Naive B cell (primary cell): ENCODE data around the gene MAGI2. TPM values are rescaled to one million over a fixed set of nuclear protein-coding genes. Genes with fewer than 3 reads are reported as not detected.

Source experiments
- ATAC-seq, 2 donors: fragments of 150-1000 bp; cut with Tn5 transposase; 2 replicates each; pipeline ENCODE4 v1.10.0; 2021; ENCODE audit warnings: low read depth in 2 of 2, mild to moderate bottlenecking in 2 of 2, moderate library complexity in 2 of 2
- DNase-seq: peaks from one replicate; pipeline ENCODE4 v3.0.0; 2022
- H3K27ac Mint-ChIP-seq, 6 donors: one replicate each; pipeline ENCODE4 v1.8.0; 2020 to 2022; ENCODE audit warnings: mild to moderate bottlenecking in 6 of 6, mixed read lengths in 6 of 6, moderate library complexity in 5 of 6, inconsistent platforms in 2 of 6
- H3K27me3 Mint-ChIP-seq, 3 donors: one replicate each; pipeline ENCODE4 v1.8.0; 2021 to 2022; ENCODE audit warnings: mixed read lengths in 3 of 3, mild to moderate bottlenecking in 1 of 3
- H3K36me3 Mint-ChIP-seq, 2 donors: one replicate each; pipeline ENCODE4 v1.8.0; 2020 to 2022; ENCODE audit warnings: mixed read lengths in 2 of 2, inconsistent platforms in 1 of 2, mild to moderate bottlenecking in 1 of 2
- H3K4me1 Mint-ChIP-seq, 3 donors: one replicate each; pipeline ENCODE4 v1.8.0; 2020 to 2022; ENCODE audit warnings: mixed read lengths in 3 of 3, inconsistent platforms in 1 of 3, mild to moderate bottlenecking in 1 of 3, moderate library complexity in 1 of 3
- H3K4me3 Mint-ChIP-seq, 8 donors: one replicate each; pipeline ENCODE4 v1.8.0; 2020 to 2022; ENCODE audit warnings: mild to moderate bottlenecking in 8 of 8, mixed read lengths in 8 of 8, moderate library complexity in 8 of 8, inconsistent platforms in 2 of 8
- H3K9me3 Mint-ChIP-seq, 7 donors: one replicate each; pipeline ENCODE4 v1.8.0; 2020 to 2022; ENCODE audit warnings: mixed read lengths in 7 of 7, mild to moderate bottlenecking in 5 of 7, inconsistent platforms in 2 of 7, moderate library complexity in 1 of 7
- polyA plus RNA-seq, 6 donors: library from polyadenylated mRNA; unstranded; fragments of 300-500 nt; fragmentation: Illumina TruSeq; gene quantifications; one replicate each; pipeline ENCODE4 v1.2.3, GENCODE V29; 2021; ENCODE audit warnings: low read depth in 6 of 6

The MAGI2 gene
- polyA plus RNA-seq, 6 donors from 2014 or later = 0.04 to 0.06 (median 0.04) TPM; not detected in 3

DNA sequence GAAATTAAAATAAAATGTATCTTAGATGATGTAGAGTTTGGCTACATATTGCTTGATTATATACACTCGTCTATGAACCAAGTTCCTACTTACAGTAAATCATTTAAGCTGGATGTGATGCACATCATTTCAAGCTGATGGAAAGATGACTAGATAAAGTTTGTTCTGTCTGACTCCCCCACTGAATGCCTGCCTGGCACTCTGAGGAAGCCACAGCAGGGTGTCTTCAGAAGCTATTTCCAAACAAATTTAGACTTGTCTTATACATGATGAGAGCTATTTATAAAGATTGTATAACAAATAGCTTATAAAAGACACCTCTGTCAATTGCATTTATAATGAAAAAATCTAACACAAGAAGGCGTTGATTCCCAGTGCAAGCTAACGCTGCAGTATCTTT, 741.4 kb downstream of the MAGI2 start:
- H3K4me3 Mint-ChIP-seq = no peak overlapping the region
- no peaks in the 10 kb centered on the region for H3K4me1 Mint-ChIP-seq
- ATAC-seq (no peak), DNase-seq (no peak)
- H3K9me3 Mint-ChIP-seq = peaks cover 0 to 3% (median 0%) of the 10 kb centered on the region in 7 donors
- H3K36me3 Mint-ChIP-seq = no peaks in the 10 kb centered on the region
- H3K27me3 Mint-ChIP-seq = no peaks in the 10 kb centered on the region
- no peak overlapping the region for H3K27ac Mint-ChIP-seq

DNA sequence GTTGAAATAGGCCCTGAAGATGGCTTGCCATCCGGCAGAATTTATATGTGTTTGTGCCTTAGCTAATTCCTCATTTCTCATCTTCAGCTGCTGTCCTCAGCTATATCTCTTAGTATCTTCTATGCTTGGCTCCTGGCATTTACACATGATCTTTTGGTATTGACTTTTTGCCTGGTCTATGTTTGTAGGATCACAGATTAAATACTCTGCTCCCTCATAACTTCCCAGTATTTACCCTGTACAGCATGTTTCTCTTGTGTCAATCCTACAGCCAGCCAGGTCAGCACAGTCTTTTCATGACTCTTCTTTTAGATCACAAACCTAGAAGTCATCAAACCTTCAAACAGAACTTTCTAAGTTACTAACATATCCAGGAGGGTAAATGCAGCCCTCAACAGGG, 743.8 kb downstream of the MAGI2 start:
- Mint-ChIP-seq H3K4me3 (no peak overlapping the region), H3K4me1 (no peaks in the 10 kb centered on the region), H3K27me3 (no peaks in the 10 kb centered on the region), H3K9me3 (peaks cover 0 to 6% (median 0%) of the 10 kb centered on the region in 7 donors), H3K27ac (no peak overlapping the region), H3K36me3 (no peaks in the 10 kb centered on the region)
- no peak for DNase-seq
- ATAC-seq = no peak

DNA sequence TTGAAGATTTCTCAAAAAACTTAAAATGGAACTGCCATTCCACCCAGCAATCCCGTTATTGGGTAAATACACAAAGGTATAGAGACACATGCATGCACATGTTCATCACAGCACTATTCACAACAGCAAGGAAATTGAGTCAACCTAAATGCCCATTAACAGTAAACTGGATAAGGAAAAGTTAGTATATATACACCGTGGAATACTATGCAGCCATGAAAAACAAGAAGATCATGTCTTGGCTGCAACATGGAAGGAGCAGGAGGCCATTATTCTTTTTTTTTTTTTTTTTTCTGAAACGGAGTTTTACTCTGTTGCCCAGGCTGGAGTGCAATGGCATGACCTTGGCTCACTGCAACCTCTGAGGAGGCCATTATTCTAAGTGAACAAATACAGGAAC, 749.0 kb downstream of the MAGI2 start:
- H3K4me3 Mint-ChIP-seq = no peak overlapping the region
- no peak overlapping the region for H3K27ac Mint-ChIP-seq
- H3K36me3 Mint-ChIP-seq = no peaks in the 10 kb centered on the region
- peaks cover 0 to 12% (median 0%) of the 10 kb centered on the region in 7 donors for H3K9me3 Mint-ChIP-seq
- ATAC-seq (no peak), DNase-seq (no peak)
- H3K4me1 Mint-ChIP-seq = no peaks in the 10 kb centered on the region
- H3K27me3 Mint-ChIP-seq = no peaks in the 10 kb centered on the region

DNA sequence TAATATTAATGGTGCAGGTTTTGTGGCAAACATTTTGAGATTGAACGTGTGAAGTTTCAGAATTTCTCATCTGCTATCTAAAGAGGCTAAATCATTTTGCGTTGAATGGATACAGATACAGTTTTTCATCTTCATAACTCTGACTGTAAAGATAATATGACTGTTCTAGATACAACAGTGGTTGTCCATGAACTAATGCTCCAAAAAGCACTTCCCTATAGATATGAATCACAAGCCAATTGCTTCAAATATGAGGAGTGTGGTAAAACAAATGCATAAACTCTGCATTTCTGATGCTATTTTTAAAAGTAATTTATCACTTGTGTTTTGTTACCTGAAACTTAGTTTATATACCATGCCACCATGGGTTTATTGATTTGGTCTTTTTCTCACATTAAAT, 750.1 kb downstream of the MAGI2 start:
- Mint-ChIP-seq H3K27me3 (no peaks in the 10 kb centered on the region), H3K9me3 (peaks cover 0 to 12% (median 0%) of the 10 kb centered on the region in 7 donors), H3K27ac (no peak overlapping the region), H3K4me1 (no peaks in the 10 kb centered on the region), H3K36me3 (no peaks in the 10 kb centered on the region), H3K4me3 (no peak overlapping the region)
- no peak for DNase-seq
- ATAC-seq = no peak

DNA sequence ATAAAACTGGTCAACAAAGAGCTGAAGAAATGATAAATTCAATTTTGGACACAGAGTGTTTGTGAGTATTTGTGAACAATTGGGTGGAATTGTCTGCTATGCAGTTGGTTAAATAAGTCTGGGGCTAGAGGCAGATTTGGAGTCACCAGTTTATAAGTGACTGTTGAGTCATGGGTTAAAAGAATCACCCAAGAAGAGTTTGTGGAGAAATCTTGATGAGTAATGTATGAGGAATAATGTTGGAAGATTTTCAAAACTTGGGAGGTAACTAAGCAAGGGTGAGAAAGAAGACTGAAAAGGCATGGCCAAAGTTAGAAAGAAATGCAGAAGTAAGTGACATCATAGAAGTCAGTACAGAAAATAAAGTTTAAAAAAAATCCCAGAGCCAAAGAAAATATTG, 750.7 kb downstream of the MAGI2 start:
- Mint-ChIP-seq H3K36me3 (no peaks in the 10 kb centered on the region), H3K27me3 (no peaks in the 10 kb centered on the region), H3K4me1 (no peaks in the 10 kb centered on the region), H3K4me3 (no peak overlapping the region), H3K27ac (no peak overlapping the region), H3K9me3 (peaks cover 0 to 12% (median 0%) of the 10 kb centered on the region in 7 donors)
- ATAC-seq (no peak), DNase-seq (no peak)

DNA sequence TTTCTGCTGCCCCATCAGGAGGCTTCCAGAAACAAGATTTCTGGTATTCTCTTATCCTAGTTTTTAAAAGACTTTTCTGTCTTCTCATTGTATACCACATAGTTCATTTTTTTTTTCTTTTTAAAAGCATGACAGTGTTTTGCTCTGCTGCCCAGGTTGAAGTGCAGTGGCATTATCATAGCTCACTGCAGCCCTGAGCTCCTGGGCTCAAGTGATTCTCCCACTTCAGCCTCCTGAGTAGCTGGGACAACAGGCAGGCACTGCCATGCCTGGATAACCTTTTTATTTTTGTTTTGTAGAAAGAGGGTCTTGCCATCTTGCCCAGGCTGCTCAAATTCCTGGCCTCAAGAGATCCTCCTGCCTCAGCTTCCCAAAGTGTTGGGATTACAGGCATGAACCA, 757.6 kb downstream of the MAGI2 start:
- no peak for ATAC-seq
- Mint-ChIP-seq H3K27ac (no peak overlapping the region), H3K4me3 (no peak overlapping the region), H3K36me3 (no peaks in the 10 kb centered on the region), H3K27me3 (peaks cover 0 to 3% (median 0%) of the 10 kb centered on the region in 3 donors), H3K9me3 (peaks cover 0 to 4% (median 0%) of the 10 kb centered on the region in 7 donors), H3K4me1 (peaks cover 0 to 11% (median 0%) of the 10 kb centered on the region in 3 donors)
- DNase-seq = no peak

DNA sequence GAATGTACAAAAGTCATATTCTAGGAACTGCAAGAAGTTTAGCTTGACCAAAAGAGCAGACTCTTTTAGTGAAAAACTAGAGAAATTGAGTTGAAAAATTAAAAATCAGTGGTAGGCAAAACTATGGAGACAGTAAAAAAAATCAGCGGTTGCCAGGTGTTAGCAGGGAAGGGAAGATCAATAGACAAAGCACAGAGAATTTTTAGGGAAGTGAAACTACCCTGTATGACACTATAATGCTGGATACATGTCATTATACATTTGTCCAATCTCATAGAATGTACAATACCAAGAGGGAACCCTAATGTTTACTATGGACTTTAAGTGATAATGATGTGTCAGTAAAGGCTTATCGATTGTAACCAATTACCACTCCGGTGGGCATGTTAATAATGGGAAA, 761.9 kb downstream of the MAGI2 start:
- H3K4me3 Mint-ChIP-seq = no peak overlapping the region
- peaks cover 0 to 2% (median 0%) of the 10 kb centered on the region in 7 donors for H3K9me3 Mint-ChIP-seq
- peaks cover 0 to 3% (median 0%) of the 10 kb centered on the region in 3 donors for H3K27me3 Mint-ChIP-seq

DNA sequence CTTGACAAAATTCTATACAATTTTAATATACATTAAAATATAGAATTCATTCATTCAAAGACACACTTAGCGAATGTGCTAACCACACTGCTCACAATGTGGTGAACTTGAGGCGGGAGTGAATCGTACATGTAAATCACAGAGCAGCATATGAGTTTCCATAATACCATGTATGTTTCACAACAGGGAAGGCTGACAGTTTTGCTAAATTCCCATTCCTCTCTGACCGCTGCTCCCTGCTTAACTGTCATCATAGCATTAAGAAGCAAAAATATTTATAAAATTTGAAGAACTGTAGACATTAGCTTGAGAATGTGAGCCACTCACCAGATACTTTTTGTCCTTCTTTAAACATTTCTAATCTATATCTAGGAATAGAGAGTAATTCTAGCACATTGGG, 763.3 kb downstream of the MAGI2 start:
- peaks cover 0 to 3% (median 0%) of the 10 kb centered on the region in 3 donors for H3K27me3 Mint-ChIP-seq
- H3K4me3 Mint-ChIP-seq = no peak overlapping the region
- H3K9me3 Mint-ChIP-seq = peaks cover 0 to 3% (median 0%) of the 10 kb centered on the region in 7 donors
- H3K36me3 Mint-ChIP-seq = no peaks in the 10 kb centered on the region
- H3K27ac Mint-ChIP-seq = no peak overlapping the region
- DNase-seq (no peak), ATAC-seq (no peak)
- peaks cover 0 to 12% (median 0%) of the 10 kb centered on the region in 3 donors for H3K4me1 Mint-ChIP-seq

More for the DNA sequence above, 761.9 kb downstream of the MAGI2 start:
- peak overlapping the region in 1 of 6 donors; percentile 93 for H3K27ac Mint-ChIP-seq
- H3K36me3 Mint-ChIP-seq = no peaks in the 10 kb centered on the region
- peaks cover 0 to 12% (median 0%) of the 10 kb centered on the region in 3 donors for H3K4me1 Mint-ChIP-seq
- ATAC-seq (peak; percentile 32 to 34), DNase-seq (no peak)

DNA sequence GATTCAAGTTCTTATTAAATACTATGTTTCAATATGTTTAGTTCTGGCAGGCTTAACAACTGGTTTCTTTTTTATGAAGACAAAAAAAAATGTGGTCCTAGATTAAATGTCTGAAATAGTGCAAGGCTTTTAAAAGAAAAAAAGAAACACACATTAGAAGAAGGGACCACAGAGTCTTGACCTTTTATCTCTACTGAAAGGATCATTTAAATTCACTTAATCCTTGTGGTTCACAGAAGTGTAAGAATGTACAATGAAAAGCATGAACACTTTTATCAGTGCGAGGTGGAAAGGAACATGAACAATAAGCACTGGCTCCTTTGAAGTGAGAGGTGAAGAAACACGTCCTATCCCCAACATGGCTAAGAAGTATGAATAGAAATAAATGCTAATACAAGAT, 765.1 kb downstream of the MAGI2 start:
- Mint-ChIP-seq H3K27ac (no peak overlapping the region), H3K4me1 (peaks cover 0 to 12% (median 0%) of the 10 kb centered on the region in 3 donors), H3K4me3 (no peak overlapping the region), H3K36me3 (no peaks in the 10 kb centered on the region), H3K9me3 (peaks cover 0 to 3% (median 0%) of the 10 kb centered on the region in 7 donors), H3K27me3 (peaks cover 0 to 3% (median 0%) of the 10 kb centered on the region in 3 donors)
- ATAC-seq (no peak), DNase-seq (no peak)

DNA sequence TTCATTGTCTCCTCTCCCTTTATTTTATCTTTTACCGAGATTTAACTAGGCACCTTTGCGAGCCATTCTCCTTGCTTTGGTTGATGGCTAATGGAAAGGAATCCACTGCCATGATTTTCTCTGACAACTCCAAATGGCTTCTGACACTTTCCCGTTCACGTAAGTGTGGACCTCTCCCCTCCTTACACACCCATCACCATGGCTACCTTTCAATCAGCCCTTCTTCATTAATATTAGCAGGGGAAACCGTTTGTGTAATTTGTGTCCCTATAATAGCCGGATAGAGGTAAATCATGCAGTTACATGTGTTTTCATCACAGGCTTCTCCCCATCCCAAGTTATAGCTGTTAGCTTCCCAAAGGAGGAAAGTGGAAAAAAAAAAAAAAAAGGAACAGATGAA, 767.3 kb downstream of the MAGI2 start:
- Mint-ChIP-seq H3K27me3 (peaks cover 0 to 3% (median 0%) of the 10 kb centered on the region in 3 donors), H3K4me1 (peaks cover 0 to 5% (median 0%) of the 10 kb centered on the region in 3 donors), H3K4me3 (no peak overlapping the region), H3K36me3 (no peaks in the 10 kb centered on the region), H3K27ac (no peak overlapping the region), H3K9me3 (peaks cover 0 to 4% (median 2%) of the 10 kb centered on the region in 7 donors)
- no peak for ATAC-seq
- DNase-seq = no peak

DNA sequence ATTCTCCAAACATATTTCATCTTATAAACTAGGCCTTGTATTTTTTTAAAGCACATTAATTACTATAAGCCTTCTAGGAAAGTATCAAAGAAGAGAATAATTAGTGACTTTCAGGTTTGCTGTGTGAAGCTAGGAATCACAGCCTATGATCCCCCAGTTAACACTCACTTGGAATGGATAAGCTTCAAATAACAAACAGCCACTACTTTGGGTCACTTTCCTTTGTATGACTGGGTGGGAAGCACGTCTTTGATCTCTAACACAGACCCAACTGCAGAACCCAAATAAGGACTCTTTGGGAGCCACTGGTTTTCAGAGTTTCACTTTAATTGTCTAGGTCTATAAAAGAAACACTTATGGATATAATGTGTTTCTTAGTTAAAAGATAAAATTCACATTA, 769.3 kb downstream of the MAGI2 start:
- Mint-ChIP-seq H3K27me3 (no peaks in the 10 kb centered on the region), H3K9me3 (peaks cover 0 to 4% (median 2%) of the 10 kb centered on the region in 7 donors), H3K4me3 (no peak overlapping the region), H3K36me3 (no peaks in the 10 kb centered on the region), H3K4me1 (no peaks in the 10 kb centered on the region), H3K27ac (no peak overlapping the region)
- DNase-seq (no peak), ATAC-seq (no peak)

DNA sequence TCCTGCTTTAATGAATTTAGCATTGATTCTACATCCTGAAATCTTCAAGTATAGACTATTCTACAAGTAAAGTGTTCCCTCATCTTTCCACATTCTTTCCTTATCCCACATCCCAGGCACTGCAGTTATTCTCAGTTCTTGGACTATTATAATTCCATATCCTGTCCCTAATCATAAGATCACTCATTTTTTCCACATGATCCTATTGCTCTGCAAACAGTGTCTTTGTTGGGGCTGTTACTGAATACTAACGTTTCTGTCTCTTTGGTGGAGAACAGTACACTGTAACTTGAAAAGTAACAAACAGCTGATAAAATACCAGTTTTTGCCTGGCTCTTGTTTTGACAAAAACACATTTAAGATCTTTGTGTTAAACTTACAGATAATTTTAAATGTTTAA, 769.9 kb downstream of the MAGI2 start:
- Mint-ChIP-seq H3K4me3 (no peak overlapping the region), H3K27me3 (no peaks in the 10 kb centered on the region), H3K27ac (no peak overlapping the region), H3K9me3 (peaks cover 0 to 4% (median 2%) of the 10 kb centered on the region in 7 donors), H3K4me1 (no peaks in the 10 kb centered on the region), H3K36me3 (no peaks in the 10 kb centered on the region)
- no peak for DNase-seq
- no peak for ATAC-seq

DNA sequence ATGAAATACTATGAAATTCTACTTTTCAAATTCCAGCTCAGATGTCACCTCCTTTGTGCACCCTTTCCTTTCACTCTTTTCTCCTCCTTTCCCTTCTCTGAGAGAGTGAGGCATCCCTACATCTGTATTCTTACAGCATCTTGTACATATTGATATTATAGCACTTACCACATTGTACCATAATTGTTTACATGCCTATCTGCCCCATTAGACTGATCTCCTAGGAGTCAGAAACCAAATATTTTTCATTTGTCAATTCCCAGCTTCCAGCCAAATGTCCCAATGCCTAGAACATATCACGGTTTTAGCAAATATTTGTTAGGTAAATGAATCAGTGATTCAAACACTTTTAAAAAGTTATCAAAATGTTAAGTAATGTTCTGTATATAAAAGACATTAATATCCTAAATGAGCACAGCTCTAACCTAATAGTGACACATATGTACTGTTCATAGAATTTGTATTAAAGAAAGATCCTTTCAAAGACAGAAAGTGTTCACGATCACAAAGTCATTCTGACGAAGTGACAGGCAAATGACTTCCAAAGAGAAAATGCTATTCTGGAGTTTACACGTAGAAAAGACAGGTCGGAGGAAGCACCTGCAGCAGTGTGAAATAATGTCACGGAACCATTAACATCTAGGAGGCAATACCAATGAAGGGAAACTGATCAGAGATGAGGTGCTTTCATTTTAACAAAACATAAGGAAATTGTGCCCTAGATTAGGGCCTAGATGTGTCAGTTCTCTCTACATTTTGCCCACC, 774.2 kb downstream of the MAGI2 start:
- H3K27ac Mint-ChIP-seq = no peak overlapping the region
- no peak overlapping the region for H3K4me3 Mint-ChIP-seq
- no peaks in the 10 kb centered on the region for H3K4me1 Mint-ChIP-seq
- H3K36me3 Mint-ChIP-seq = no peaks in the 10 kb centered on the region
- H3K9me3 Mint-ChIP-seq = peaks cover 0 to 9% (median 0%) of the 10 kb centered on the region in 7 donors
- no peaks in the 10 kb centered on the region for H3K27me3 Mint-ChIP-seq
- ATAC-seq = no peak
- no peak for DNase-seq

DNA sequence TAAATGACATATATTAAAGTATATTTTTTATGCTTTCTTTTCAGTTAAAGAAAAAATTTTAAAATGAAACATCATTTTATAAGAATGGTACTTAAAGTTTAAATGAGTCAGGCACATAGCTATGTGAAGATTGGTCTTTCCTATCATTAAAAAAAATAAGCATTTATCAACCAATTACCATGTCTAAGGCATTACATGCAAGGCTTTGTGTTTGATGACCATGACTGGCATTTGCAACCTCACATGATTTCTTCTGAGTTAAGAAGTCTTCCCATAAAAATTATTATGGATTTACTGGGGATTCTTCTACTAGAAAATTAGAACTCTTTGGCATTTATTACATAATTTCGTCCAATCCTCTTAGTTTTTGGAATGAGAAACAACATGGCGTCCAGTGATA, 776.1 kb downstream of the MAGI2 start:
- ATAC-seq = no peak
- Mint-ChIP-seq H3K36me3 (no peaks in the 10 kb centered on the region), H3K4me1 (no peaks in the 10 kb centered on the region), H3K9me3 (peaks cover 0 to 4% (median 0%) of the 10 kb centered on the region in 7 donors), H3K4me3 (no peak overlapping the region), H3K27ac (no peak overlapping the region), H3K27me3 (no peaks in the 10 kb centered on the region)
- DNase-seq = no peak
